ENCODE results near the gene CDH4. TPM values are rescaled to one million over a fixed set of nuclear protein-coding genes. Genes with fewer than 3 reads are reported as not detected.

CDH4 gene
- polyA plus RNA-seq, 4 donors: 0.09 to 4.1 (median 0.25) TPM

DNA sequence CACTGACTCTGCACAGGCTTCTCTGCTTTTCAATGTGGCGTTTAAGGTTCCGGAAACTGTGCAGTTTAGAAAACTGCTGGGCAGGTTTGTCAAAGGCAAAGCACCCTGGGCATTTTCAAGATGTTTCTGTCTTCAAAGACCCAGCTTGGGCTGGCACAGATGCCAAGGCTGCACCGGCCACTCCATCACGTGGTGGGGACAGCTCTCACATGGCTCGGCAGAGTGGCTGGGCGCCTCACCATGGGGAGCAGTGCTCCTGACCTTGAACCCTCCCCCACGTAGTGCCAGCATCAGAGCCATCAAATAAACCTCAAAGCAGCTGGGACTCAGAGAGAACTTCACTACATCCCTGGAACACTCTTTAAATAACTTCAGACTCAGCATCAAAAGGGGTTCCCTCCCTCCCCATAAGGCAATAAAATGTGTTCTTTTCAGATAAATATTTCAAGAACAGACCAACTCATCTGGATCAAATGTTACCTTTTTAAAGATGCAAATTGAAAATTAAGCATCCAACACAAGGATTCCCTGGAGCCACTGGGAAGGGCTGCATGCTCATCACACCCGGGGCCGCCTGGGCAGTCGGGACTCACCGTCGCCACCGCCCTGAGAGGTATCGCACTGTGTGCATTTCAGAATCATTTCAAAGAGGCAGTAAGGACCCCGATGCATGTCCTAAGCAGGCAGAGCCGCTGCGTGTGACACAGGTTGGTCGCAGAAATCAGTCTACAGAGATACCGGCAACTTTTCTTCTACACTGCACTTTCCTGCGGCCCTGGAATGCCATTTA lies 157.1 kb downstream of the CDH4 start:
- H3K4me1 ChIP-seq (ENCODE audit: control insufficient read depth in 3 of 3, insufficient read depth in 2 of 3, low read depth in 1 of 3, low read length in 2 of 3): no peaks in the 10 kb centered on the region
- no peaks in the 10 kb centered on the region for H3K27me3 ChIP-seq (ENCODE audit: control insufficient read depth in 3 of 3, insufficient read depth in 3 of 3, low read length in 3 of 3)
- WGBS, 3 donors: 79 to 82% (median 79%) methylated on average over 20 of the region's 20 CpGs
- H3K27ac ChIP-seq (ENCODE audit: low read depth in 1 of 3, low read length in 2 of 3): no peak overlapping the region
- no peak for DNase-seq
- no peak for FAIRE-seq
- H3K4me3 ChIP-seq (ENCODE audit: low read depth in 1 of 3, low read length in 3 of 3): no peak overlapping the region
- peaks cover 0 to 4% of the 10 kb centered on the region in 2 donors for H3K9me3 ChIP-seq (ENCODE audit: control insufficient read depth in 2 of 2, insufficient read depth in 1 of 2, low read depth in 1 of 2, low read length in 1 of 2)
- H3K36me3 ChIP-seq (ENCODE audit: control insufficient read depth in 3 of 3, insufficient read depth in 2 of 3, low read depth in 1 of 3, low read length in 3 of 3): no peaks in the 10 kb centered on the region

DNA sequence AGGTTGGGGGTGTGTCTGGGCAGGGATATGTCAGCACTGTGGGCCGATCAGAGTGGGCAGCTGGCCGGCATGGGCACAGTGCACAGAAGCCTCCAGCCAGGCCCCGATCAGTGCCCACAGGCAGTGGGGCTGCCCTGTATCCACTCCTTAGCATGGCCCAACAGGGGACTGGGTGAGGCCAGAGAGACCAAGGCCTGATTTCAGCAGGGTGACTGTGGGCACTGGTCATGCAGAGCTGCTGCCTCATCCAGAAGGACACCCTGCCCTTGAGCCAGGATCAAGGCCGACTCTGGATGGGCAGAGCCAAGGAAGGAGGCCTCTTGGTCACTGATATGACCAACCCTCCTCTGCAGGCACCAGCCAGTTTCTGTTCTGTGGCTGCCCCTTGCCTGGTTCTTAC lies 159.7 kb downstream of the CDH4 start:
- no peak overlapping the region for H3K27ac ChIP-seq (ENCODE audit: low read depth in 1 of 3, low read length in 2 of 3)
- no peak for FAIRE-seq

DNA sequence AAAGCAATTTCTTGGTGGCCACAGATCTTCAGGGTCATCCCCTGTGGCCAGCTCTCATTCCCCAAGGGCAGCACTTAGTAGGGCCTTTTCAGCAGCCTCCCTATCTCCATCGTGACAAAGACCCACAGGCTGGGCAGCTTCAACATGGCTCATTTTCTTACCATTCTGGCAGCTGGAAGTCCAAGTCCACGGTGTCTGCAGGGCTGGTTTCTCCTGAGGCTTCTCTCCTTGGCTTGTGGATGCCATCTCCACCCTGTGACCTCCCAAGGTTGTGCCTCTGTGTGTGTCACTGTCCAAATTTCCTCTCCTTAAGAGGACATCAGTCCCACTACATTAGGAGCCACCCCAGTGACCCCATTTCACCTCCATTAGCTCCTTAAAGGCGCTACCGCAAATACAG lies 161.7 kb downstream of the CDH4 start:
- H3K36me3 ChIP-seq (ENCODE audit: control insufficient read depth in 3 of 3, insufficient read depth in 2 of 3, low read depth in 1 of 3, low read length in 3 of 3): no peaks in the 10 kb centered on the region
- 69 to 88% (median 87%) methylated on average over 4 of the region's 4 CpGs for WGBS, 3 donors
- FAIRE-seq (no peak), DNase-seq (no peak)
- H3K27ac ChIP-seq (ENCODE audit: low read depth in 1 of 3, low read length in 2 of 3): no peak overlapping the region
- no peak overlapping the region for H3K4me3 ChIP-seq (ENCODE audit: low read depth in 1 of 3, low read length in 3 of 3)
- H3K27me3 ChIP-seq (ENCODE audit: control insufficient read depth in 3 of 3, insufficient read depth in 3 of 3, low read length in 3 of 3): no peaks in the 10 kb centered on the region
- peaks cover 0 to 4% of the 10 kb centered on the region in 2 donors for H3K9me3 ChIP-seq (ENCODE audit: control insufficient read depth in 2 of 2, insufficient read depth in 1 of 2, low read depth in 1 of 2, low read length in 1 of 2)
- H3K4me1 ChIP-seq (ENCODE audit: control insufficient read depth in 3 of 3, insufficient read depth in 2 of 3, low read depth in 1 of 3, low read length in 2 of 3): no peaks in the 10 kb centered on the region

More for the DNA sequence above, 159.7 kb downstream of the CDH4 start:
- Histone ChIP-seq H3K36me3 (ENCODE audit: control insufficient read depth in 3 of 3, insufficient read depth in 2 of 3, low read depth in 1 of 3, low read length in 3 of 3) (no peaks in the 10 kb centered on the region), H3K27me3 (ENCODE audit: control insufficient read depth in 3 of 3, insufficient read depth in 3 of 3, low read length in 3 of 3) (no peaks in the 10 kb centered on the region), H3K4me1 (ENCODE audit: control insufficient read depth in 3 of 3, insufficient read depth in 2 of 3, low read depth in 1 of 3, low read length in 2 of 3) (no peaks in the 10 kb centered on the region), H3K9me3 (ENCODE audit: control insufficient read depth in 2 of 2, insufficient read depth in 1 of 2, low read depth in 1 of 2, low read length in 1 of 2) (peaks cover 0 to 4% of the 10 kb centered on the region in 2 donors), H3K4me3 (ENCODE audit: low read depth in 1 of 3, low read length in 3 of 3) (no peak overlapping the region)
- 87 to 94% (median 87%) methylated on average over 3 to 4 of the region's 4 CpGs for WGBS, 3 donors
- no peak for DNase-seq

- H3K4me1 ChIP-seq (ENCODE audit: control insufficient read depth in 3 of 3, insufficient read depth in 2 of 3, low read depth in 1 of 3, low read length in 2 of 3): no peaks in the 10 kb centered on the region
- no peaks in the 10 kb centered on the region for H3K36me3 ChIP-seq (ENCODE audit: control insufficient read depth in 3 of 3, insufficient read depth in 2 of 3, low read depth in 1 of 3, low read length in 3 of 3)
- FAIRE-seq (no peak), DNase-seq (no peak)
- no peak overlapping the region for H3K27ac ChIP-seq (ENCODE audit: low read depth in 1 of 3, low read length in 2 of 3)
- H3K9me3 ChIP-seq (ENCODE audit: control insufficient read depth in 2 of 2, insufficient read depth in 1 of 2, low read depth in 1 of 2, low read length in 1 of 2): peaks cover 0 to 4% of the 10 kb centered on the region in 2 donors
- no peak overlapping the region for H3K4me3 ChIP-seq (ENCODE audit: low read depth in 1 of 3, low read length in 3 of 3)
- H3K27me3 ChIP-seq (ENCODE audit: control insufficient read depth in 3 of 3, insufficient read depth in 3 of 3, low read length in 3 of 3): no peaks in the 10 kb centered on the region
- 52 to 79% (median 65%) methylated on average over 11 of the region's 11 CpGs for WGBS, 3 donors
Measured at GRCh38 chr20:61414455-61414991, 162.5 kb downstream of the CDH4 start.

DNA sequence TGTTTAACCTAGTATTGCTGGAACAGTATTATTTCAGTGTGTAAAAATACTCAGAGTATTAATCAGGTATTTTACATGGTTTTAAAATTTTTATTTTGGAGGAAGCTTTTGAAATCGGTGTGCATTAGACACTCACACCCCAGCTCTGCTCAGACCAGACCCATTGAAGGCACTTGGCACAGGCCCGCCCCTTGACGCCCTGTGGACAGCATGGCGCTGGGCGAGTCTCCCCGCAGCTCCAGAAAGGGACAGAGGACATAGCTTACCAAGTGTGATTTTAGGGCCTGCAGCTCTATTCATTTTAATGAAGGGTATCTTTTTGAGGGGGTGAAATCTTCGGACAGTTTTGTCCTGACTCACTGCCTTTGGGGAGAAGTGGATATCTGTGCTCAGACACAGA lies 164.5 kb downstream of the CDH4 start:
- no peaks in the 10 kb centered on the region for H3K36me3 ChIP-seq (ENCODE audit: control insufficient read depth in 3 of 3, insufficient read depth in 2 of 3, low read depth in 1 of 3, low read length in 3 of 3)
- H3K27me3 ChIP-seq (ENCODE audit: control insufficient read depth in 3 of 3, insufficient read depth in 3 of 3, low read length in 3 of 3): no peaks in the 10 kb centered on the region
- FAIRE-seq (no peak), DNase-seq (no peak)
- H3K9me3 ChIP-seq (ENCODE audit: control insufficient read depth in 2 of 2, insufficient read depth in 1 of 2, low read depth in 1 of 2, low read length in 1 of 2): peaks cover 0 to 4% of the 10 kb centered on the region in 2 donors
- no peaks in the 10 kb centered on the region for H3K4me1 ChIP-seq (ENCODE audit: control insufficient read depth in 3 of 3, insufficient read depth in 2 of 3, low read depth in 1 of 3, low read length in 2 of 3)
- no peak overlapping the region for H3K4me3 ChIP-seq (ENCODE audit: low read depth in 1 of 3, low read length in 3 of 3)
- 87 to 93% (median 92%) methylated on average over 7 of the region's 7 CpGs for WGBS, 3 donors
- H3K27ac ChIP-seq (ENCODE audit: low read depth in 1 of 3, low read length in 2 of 3): no peak overlapping the region

DNA sequence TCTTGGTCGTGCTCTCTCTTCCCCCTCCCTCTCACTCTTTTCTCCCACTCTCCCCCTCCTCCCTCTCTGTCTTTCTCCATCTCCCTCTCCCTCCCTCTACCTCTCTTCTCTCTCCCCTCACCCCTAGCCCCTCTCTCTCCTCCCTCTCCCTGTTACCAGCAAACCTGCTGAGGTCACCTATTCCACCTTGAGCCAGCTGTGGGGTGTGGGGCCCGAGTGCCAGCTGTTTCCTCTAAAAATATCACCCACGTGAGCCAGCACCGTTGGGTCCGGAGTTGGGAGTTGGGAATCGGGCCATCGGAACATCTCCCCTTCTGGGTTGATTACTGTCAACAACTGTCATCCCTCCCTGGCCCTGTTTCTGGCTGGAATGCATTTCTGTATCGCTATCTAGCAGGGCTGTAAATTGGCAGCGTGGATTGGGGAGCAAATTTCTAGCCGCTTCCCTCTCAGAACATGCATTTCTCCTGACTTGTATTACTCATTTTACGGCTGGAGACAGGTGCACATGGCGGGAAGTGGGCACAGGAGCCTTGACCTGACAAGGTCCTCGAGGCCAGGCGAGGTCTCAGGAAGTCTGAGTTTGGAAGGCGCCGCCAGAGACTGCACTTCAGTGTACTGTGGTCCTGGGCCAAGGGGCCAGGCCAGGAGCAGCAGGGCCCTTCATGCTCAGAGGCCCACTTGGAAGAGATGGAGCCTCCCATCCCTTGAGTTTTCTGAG lies 165.3 kb downstream of the CDH4 start:
- WGBS, 3 donors: 64 to 77% (median 64%) methylated on average over 16 of the region's 16 CpGs
- H3K36me3 ChIP-seq (ENCODE audit: control insufficient read depth in 3 of 3, insufficient read depth in 2 of 3, low read depth in 1 of 3, low read length in 3 of 3): no peaks in the 10 kb centered on the region

GRCh38 chr20:61419010-61419409 lies 166.9 kb downstream of the CDH4 start:
- Histone ChIP-seq H3K27ac (ENCODE audit: low read depth in 1 of 3, low read length in 2 of 3) (no peak overlapping the region), H3K4me1 (ENCODE audit: control insufficient read depth in 3 of 3, insufficient read depth in 2 of 3, low read depth in 1 of 3, low read length in 2 of 3) (no peaks in the 10 kb centered on the region), H3K4me3 (ENCODE audit: low read depth in 1 of 3, low read length in 3 of 3) (no peak overlapping the region), H3K9me3 (ENCODE audit: control insufficient read depth in 2 of 2, insufficient read depth in 1 of 2, low read depth in 1 of 2, low read length in 1 of 2) (no peaks in the 10 kb centered on the region), H3K27me3 (ENCODE audit: control insufficient read depth in 3 of 3, insufficient read depth in 3 of 3, low read length in 3 of 3) (no peaks in the 10 kb centered on the region), H3K36me3 (ENCODE audit: control insufficient read depth in 3 of 3, insufficient read depth in 2 of 3, low read depth in 1 of 3, low read length in 3 of 3) (no peaks in the 10 kb centered on the region)
- DNase-seq (no peak), FAIRE-seq (no peak)
- WGBS, 3 donors: 69 to 79% (median 74%) methylated on average over 14 of the region's 14 CpGs

More for the DNA sequence above, 165.3 kb downstream of the CDH4 start:
- Histone ChIP-seq H3K4me1 (ENCODE audit: control insufficient read depth in 3 of 3, insufficient read depth in 2 of 3, low read depth in 1 of 3, low read length in 2 of 3) (no peaks in the 10 kb centered on the region), H3K27me3 (ENCODE audit: control insufficient read depth in 3 of 3, insufficient read depth in 3 of 3, low read length in 3 of 3) (no peaks in the 10 kb centered on the region), H3K27ac (ENCODE audit: low read depth in 1 of 3, low read length in 2 of 3) (no peak overlapping the region), H3K4me3 (ENCODE audit: low read depth in 1 of 3, low read length in 3 of 3) (no peak overlapping the region), H3K9me3 (ENCODE audit: control insufficient read depth in 2 of 2, insufficient read depth in 1 of 2, low read depth in 1 of 2, low read length in 1 of 2) (peaks cover 0 to 4% of the 10 kb centered on the region in 2 donors)
- FAIRE-seq (no peak), DNase-seq (no peak)

- no peak overlapping the region for H3K4me3 ChIP-seq (ENCODE audit: low read depth in 1 of 3, low read length in 3 of 3)
- no peak for FAIRE-seq
- no peak for DNase-seq
- H3K9me3 ChIP-seq (ENCODE audit: control insufficient read depth in 2 of 2, insufficient read depth in 1 of 2, low read depth in 1 of 2, low read length in 1 of 2): no peaks in the 10 kb centered on the region
- 64 to 69% (median 69%) methylated on average over 6 of the region's 6 CpGs for WGBS, 3 donors
- H3K27me3 ChIP-seq (ENCODE audit: control insufficient read depth in 3 of 3, insufficient read depth in 3 of 3, low read length in 3 of 3): no peaks in the 10 kb centered on the region
- H3K36me3 ChIP-seq (ENCODE audit: control insufficient read depth in 3 of 3, insufficient read depth in 2 of 3, low read depth in 1 of 3, low read length in 3 of 3): no peaks in the 10 kb centered on the region
- H3K4me1 ChIP-seq (ENCODE audit: control insufficient read depth in 3 of 3, insufficient read depth in 2 of 3, low read depth in 1 of 3, low read length in 2 of 3): no peaks in the 10 kb centered on the region
- no peak overlapping the region for H3K27ac ChIP-seq (ENCODE audit: low read depth in 1 of 3, low read length in 2 of 3)
Measured at GRCh38 chr20:61419501-61419900, 167.4 kb downstream of the CDH4 start.
